Measurements from ENCODE around the gene TENM4. TPM values are rescaled to one million over a fixed set of nuclear protein-coding genes. Genes with fewer than 3 reads are reported as not detected.

The TENM4 gene
- total RNA-seq, 2 donors from 2014 or later: 2.6 to 6.8 TPM

DNA sequence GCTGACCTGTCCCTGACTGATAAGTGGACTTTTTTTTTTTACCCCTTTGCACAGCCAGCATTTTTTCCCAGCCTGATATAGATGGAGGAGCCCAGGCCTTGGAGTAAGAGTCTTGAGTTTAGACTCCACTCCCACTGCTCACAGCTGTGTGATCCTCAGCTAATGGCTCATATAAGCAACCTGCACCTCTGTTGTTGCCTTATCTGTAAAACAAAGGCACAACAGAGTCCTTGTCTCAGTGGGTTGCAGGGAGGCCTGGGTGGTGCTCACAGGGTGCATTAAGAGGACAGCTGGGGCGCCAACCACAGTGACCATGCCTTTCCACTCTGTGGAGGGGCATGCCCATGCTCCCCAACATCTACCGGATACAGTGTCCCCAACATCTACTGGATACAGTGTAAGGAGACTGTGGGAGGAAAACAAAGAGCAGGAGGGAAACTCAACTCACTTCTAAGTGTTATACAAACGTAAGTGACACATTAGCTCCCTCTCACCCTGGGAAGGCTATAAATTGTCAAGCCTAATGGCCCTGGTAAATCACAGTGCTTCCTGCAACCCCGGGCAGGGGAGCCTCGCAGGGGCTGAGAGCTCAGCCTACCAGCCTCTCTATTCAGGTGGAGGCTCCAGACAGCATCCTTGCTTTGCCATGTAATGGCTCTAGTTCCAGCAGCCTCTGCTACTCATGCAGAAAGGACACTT lies 109.5 kb downstream of the TENM4 start:
- H3K4me3 ChIP-seq: no peak overlapping the region

DNA sequence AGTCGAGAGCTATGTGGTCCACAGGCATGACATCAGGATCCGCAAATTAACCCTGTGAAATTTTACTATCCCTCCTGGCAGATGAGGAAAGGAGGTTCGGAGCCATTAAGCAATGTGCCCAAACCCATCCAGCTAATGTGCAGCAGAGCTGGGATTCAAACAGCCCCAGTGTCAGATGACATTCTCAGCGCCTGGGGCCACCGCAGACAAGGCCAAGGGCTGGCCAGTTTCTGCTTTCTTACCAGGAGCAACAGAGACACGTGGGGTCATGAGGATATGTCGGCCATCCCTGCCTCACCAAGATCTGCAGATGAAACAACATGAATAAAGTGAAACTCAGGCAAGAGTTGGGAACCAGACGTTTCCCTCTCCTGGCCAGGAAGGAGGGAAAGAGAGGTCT lies 110.2 kb downstream of the TENM4 start:
- 69% methylated on average over 8 of the region's 8 CpGs for WGBS
- no peaks in the 10 kb centered on the region for H3K9me3 ChIP-seq

More for the DNA sequence above, 109.5 kb downstream of the TENM4 start:
- H3K36me3 ChIP-seq: no peaks in the 10 kb centered on the region
- H3K4me1 ChIP-seq (replicated peaks): no peaks in the 10 kb centered on the region
- H3K27ac ChIP-seq: no peak overlapping the region
- no peaks in the 10 kb centered on the region for H3K9me3 ChIP-seq
- WGBS: 54% methylated on average over 5 of the region's 5 CpGs
- intact Hi-C loops (cut with DNase I): no loop called here
- TF ChIP-seq, protein P1, sequence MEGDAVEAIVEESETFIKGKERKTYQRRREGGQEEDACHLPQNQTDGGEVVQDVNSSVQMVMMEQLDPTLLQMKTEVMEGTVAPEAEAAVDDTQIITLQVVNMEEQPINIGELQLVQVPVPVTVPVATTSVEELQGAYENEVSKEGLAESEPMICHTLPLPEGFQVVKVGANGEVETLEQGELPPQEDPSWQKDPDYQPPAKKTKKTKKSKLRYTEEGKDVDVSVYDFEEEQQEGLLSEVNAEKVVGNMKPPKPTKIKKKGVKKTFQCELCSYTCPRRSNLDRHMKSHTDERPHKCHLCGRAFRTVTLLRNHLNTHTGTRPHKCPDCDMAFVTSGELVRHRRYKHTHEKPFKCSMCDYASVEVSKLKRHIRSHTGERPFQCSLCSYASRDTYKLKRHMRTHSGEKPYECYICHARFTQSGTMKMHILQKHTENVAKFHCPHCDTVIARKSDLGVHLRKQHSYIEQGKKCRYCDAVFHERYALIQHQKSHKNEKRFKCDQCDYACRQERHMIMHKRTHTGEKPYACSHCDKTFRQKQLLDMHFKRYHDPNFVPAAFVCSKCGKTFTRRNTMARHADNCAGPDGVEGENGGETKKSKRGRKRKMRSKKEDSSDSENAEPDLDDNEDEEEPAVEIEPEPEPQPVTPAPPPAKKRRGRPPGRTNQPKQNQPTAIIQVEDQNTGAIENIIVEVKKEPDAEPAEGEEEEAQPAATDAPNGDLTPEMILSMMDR (IDR thresholded peaks at IDR 0.05): no peak
- no peak for TF ChIP-seq POLR2AphosphoS5 (IDR thresholded peaks at IDR 0.05)
- TF ChIP-seq POLR2A (IDR thresholded peaks at IDR 0.05): no peak
- no peaks in the 10 kb centered on the region for H3K27me3 ChIP-seq (replicated peaks; ENCODE audit: insufficient read depth)
- DNase-seq (ENCODE audit: low spot score): no peak

DNA sequence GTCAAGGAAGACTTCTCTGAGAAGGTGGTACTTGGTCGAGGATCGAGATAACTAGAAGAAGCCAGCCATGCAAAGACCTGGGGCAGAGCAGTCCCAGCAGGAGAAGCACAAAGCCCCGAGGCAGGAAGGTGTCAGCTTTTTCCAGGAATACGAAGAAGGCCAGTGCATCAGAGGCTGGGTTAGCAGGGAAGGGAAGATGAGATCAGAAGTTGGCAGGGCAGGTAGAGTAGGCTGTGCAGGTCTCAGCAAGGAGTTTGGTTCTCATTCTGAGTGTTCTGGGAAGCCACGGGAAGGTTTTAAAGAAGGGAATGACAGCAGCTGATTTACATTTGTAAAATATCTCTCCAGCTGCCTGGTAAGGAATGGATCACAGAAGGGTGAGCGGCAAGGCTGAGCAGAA lies 111.3 kb downstream of the TENM4 start:
- no peaks in the 10 kb centered on the region for H3K9me3 ChIP-seq
- intact Hi-C loops (cut with DNase I): no loop called here
- TF ChIP-seq POLR2AphosphoS5 (IDR thresholded peaks at IDR 0.05) (no peak), POLR2A (IDR thresholded peaks at IDR 0.05) (no peak)
- TF ChIP-seq, protein P1 (IDR thresholded peaks at IDR 0.05): no peak
- H3K27me3 ChIP-seq (replicated peaks; ENCODE audit: insufficient read depth): no peaks in the 10 kb centered on the region
- H3K36me3 ChIP-seq: no peaks in the 10 kb centered on the region
- no peaks in the 10 kb centered on the region for H3K4me1 ChIP-seq (replicated peaks)
- DNase-seq (ENCODE audit: low spot score): no peak
- no peak overlapping the region for H3K4me3 ChIP-seq
- H3K27ac ChIP-seq: no peak overlapping the region
- WGBS: 67% methylated on average over 6 of the region's 6 CpGs

More for the DNA sequence above, 110.2 kb downstream of the TENM4 start:
- intact Hi-C loops (cut with DNase I): no loop called here
- no peaks in the 10 kb centered on the region for H3K4me1 ChIP-seq (replicated peaks)
- H3K27ac ChIP-seq: no peak overlapping the region
- TF ChIP-seq POLR2A (IDR thresholded peaks at IDR 0.05) (no peak), POLR2AphosphoS5 (IDR thresholded peaks at IDR 0.05) (no peak)
- TF ChIP-seq, protein P1 (IDR thresholded peaks at IDR 0.05): no peak
- no peak overlapping the region for H3K4me3 ChIP-seq
- no peaks in the 10 kb centered on the region for H3K36me3 ChIP-seq
- DNase-seq (ENCODE audit: low spot score): no peak
- no peaks in the 10 kb centered on the region for H3K27me3 ChIP-seq (replicated peaks; ENCODE audit: insufficient read depth)

DNA sequence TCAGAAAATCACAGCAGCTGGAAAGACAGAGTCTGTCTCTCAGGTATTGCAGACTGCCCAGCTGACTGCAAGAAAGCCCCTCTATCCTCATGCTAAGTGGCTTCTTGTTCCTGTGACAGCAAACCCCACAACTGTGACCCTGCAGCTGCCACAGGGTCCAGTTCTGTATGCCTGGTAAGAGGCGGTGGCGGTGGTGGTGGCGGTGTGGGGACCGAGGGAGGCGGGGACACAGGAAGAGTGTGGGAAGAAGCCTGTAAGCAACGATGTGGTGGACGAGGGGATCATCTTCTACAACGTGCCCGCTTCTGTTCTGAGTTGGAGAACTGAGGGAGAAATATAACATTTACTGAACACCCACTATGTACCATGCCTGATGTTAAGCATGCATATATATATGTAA lies 112.4 kb downstream of the TENM4 start:
- intact Hi-C loops (cut with DNase I): no loop called here
- no peaks in the 10 kb centered on the region for H3K27me3 ChIP-seq (replicated peaks; ENCODE audit: insufficient read depth)
- TF ChIP-seq POLR2A (IDR thresholded peaks at IDR 0.05): no peak
- TF ChIP-seq POLR2AphosphoS5 (IDR thresholded peaks at IDR 0.05): no peak
- TF ChIP-seq, protein P1 (IDR thresholded peaks at IDR 0.05): no peak
- 92% methylated on average over 9 of the region's 9 CpGs for WGBS
- H3K4me1 ChIP-seq (replicated peaks): no peaks in the 10 kb centered on the region
- no peak for DNase-seq (ENCODE audit: low spot score)
- H3K27ac ChIP-seq: no peak overlapping the region
- no peaks in the 10 kb centered on the region for H3K9me3 ChIP-seq
- no peak overlapping the region for H3K4me3 ChIP-seq
- H3K36me3 ChIP-seq: no peaks in the 10 kb centered on the region

DNA sequence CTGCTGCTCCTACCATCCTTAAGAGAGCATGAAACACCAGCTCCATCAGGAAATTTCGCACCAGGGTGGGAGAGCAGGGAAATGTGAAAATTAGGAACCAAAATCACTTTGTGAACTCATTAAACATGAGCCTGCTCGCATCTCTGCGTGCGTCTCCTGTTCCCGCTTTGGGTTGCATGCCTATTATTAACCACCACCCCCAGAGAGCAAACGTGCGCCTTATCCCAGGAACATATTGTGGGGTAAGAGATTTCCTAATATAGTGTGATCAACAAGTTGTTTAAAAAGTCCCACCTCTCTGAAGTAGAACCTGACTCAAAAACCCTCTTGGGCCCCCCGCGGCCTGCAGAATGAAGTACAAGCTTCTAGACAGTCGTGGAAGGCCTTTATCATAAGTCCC lies 115.0 kb downstream of the TENM4 start:
- Histone ChIP-seq H3K9me3 (no peaks in the 10 kb centered on the region), H3K4me1 (replicated peaks) (no peaks in the 10 kb centered on the region), H3K36me3 (no peaks in the 10 kb centered on the region), H3K27ac (no peak overlapping the region), H3K4me3 (no peak overlapping the region), H3K27me3 (replicated peaks; ENCODE audit: insufficient read depth) (no peaks in the 10 kb centered on the region)
- 94% methylated on average over 10 of the region's 10 CpGs for WGBS
- DNase-seq (ENCODE audit: low spot score): no peak
- intact Hi-C loops (cut with DNase I): no loop called here
- TF ChIP-seq POLR2AphosphoS5 (IDR thresholded peaks at IDR 0.05): no peak
- no peak for TF ChIP-seq POLR2A (IDR thresholded peaks at IDR 0.05)
- TF ChIP-seq, protein P1 (IDR thresholded peaks at IDR 0.05): no peak
